HepG2 (cell line): ENCODE results near the gene TF. TPM values are rescaled to one million over a fixed set of nuclear protein-coding genes. Genes with fewer than 3 reads are reported as not detected.

Source experiments
- ATAC-seq: fragments of 200-7000 bp; cut with Tn5 transposase; 3 replicates; pipeline ENCODE4 v1.9.1; 2020; ENCODE audit warnings: mild to moderate bottlenecking, moderate library complexity
- BruUV-seq: library from RNA; stranded (reverse); fragments of 400-500 nt; replicated peaks from 2 replicates; lab custom pipeline; 2021; lab: Mats Ljungman, UMichigan
- CTCF ChIA-PET: fragments of 300-600 bp; formaldehyde crosslinking; extraction: SDS; loops from one replicate; lab custom pipeline; 2021; ENCODE audit warnings: low total read pairs, inconsistent platforms, low intra/inter-chr PET ratio; lab: Yijun Ruan, JAX
- POLR2A ChIA-PET: fragments of 350-600 bp; sonication (Branson Sonifier 250); formaldehyde crosslinking; loops from one replicate; lab custom pipeline; 2020; ENCODE audit warnings: antibody characterized with exemption, inconsistent platforms; lab: Yijun Ruan, JAX
- DNase-seq: peaks from one replicate; pipeline ENCODE4 v3.0.0-alpha.2; 2015; ENCODE audit warnings: low spot score
- FAIRE-seq: peaks from 3 replicates; lab custom pipeline; 2011; peaks lifted over from hg19 to GRCh38; lab: Jason Lieb, UNC
- H2AFZ ChIP-seq: one replicate; pipeline ENCODE4 v1.6.1; 2011; ENCODE audit warnings: low read length, inconsistent platforms
- H3K27ac ChIP-seq: fragments of 300-600 bp; 3 replicates; pipeline ENCODE4 v1.8.0; 2011; ENCODE audit warnings: mixed run types, mild to moderate bottlenecking, mixed read lengths, low read length, inconsistent platforms; ENCODE audit not compliant: insufficient read depth; ENCODE audit errors: extremely low read length
- H3K27me3 ChIP-seq, 2 experiments: fragments of 200-600 bp in 1 of 2; 2 replicates in 1 of 2; 3 replicates in 1 of 2; pipeline versions ENCODE4 v1.6.0 to v1.8.0; 2011; ENCODE audit warnings: low read length in 2 of 2, mild to moderate bottlenecking in 2 of 2, moderate library complexity in 2 of 2, inconsistent platforms in 1 of 2; ENCODE audit not compliant: insufficient read depth in 2 of 2, control insufficient read depth in 1 of 2
- H3K36me3 ChIP-seq, 2 experiments: fragments of 200-600 bp in 1 of 2; replicated peaks in 1 of 2; 2 replicates in 1 of 2; 3 replicates in 1 of 2; pipeline versions ENCODE4 v1.5.1 to v1.8.0; 2011; ENCODE audit warnings: low read length in 2 of 2, inconsistent platforms in 1 of 2; ENCODE audit not compliant: insufficient read depth in 2 of 2, control insufficient read depth in 1 of 2
- H3K4me1 ChIP-seq: 2 replicates; pipeline ENCODE4 v1.5.1; 2012; ENCODE audit warnings: low read length, inconsistent platforms; ENCODE audit not compliant: insufficient read depth
- H3K4me2 ChIP-seq: 2 replicates; pipeline ENCODE4 v1.6.0; 2011; ENCODE audit warnings: low read depth, low read length, inconsistent platforms
- H3K4me3 ChIP-seq, 3 experiments: fragments of 200-600 bp in 1 of 3; sonication (generic), shearing (Covaris generic) in 1 of 3; replicated peaks in 1 of 3; 2 replicates each; pipeline ENCODE4 v1.5.1; 2011 to 2016; ENCODE audit warnings: low read length in 3 of 3, inconsistent platforms in 2 of 3, low read depth in 2 of 3, mild to moderate bottlenecking in 2 of 3, control low read depth in 1 of 3, mixed read lengths in 1 of 3; ENCODE audit not compliant: insufficient read depth in 1 of 3
- H3K79me2 ChIP-seq: one replicate; pipeline ENCODE4 v1.6.1; 2011; ENCODE audit warnings: low read length, inconsistent platforms; ENCODE audit not compliant: insufficient read depth
- H3K9ac ChIP-seq: 2 replicates; pipeline ENCODE4 v1.6.0; 2011; ENCODE audit warnings: mild to moderate bottlenecking, low read depth, low read length, inconsistent platforms; ENCODE audit not compliant: insufficient read depth
- H3K9me3 ChIP-seq: 2 replicates; pipeline ENCODE4 v1.5.1; 2012; ENCODE audit warnings: mild to moderate bottlenecking, low read length
- H4K20me1 ChIP-seq: 2 replicates; pipeline ENCODE4 v1.6.0; 2011; ENCODE audit warnings: inconsistent platforms, mild to moderate bottlenecking, low read length, moderate library complexity; ENCODE audit not compliant: insufficient read depth
- ATRX ChIP-seq: sonication (generic); formaldehyde crosslinking; IDR thresholded peaks from 2 replicates; pipeline ENCODE4 v1.4.0; 2020; ENCODE audit warnings: missing genetic modification reagents, borderline replicate concordance
- EED ChIP-seq: sonication (generic); formaldehyde crosslinking; IDR thresholded peaks from 2 replicates; pipeline ENCODE4 v1.5.0; 2020; ENCODE audit warnings: mild to moderate bottlenecking, missing genetic modification reagents
- HMGXB3 ChIP-seq: sonication (generic); formaldehyde crosslinking; IDR thresholded peaks from 2 replicates; pipeline ENCODE4 v1.4.0; 2020; ENCODE audit warnings: missing genetic modification reagents, borderline replicate concordance
- HNF4A ChIP-seq: sonication (generic); formaldehyde crosslinking; IDR thresholded peaks from 2 replicates; pipeline ENCODE4 v1.4.0; 2020; ENCODE audit warnings: missing genetic modification reagents
- KDM2A ChIP-seq: sonication (generic); formaldehyde crosslinking; IDR thresholded peaks from 2 replicates; pipeline ENCODE4 v1.4.0; 2020; ENCODE audit warnings: low read depth, missing genetic modification reagents, borderline replicate concordance
- KLF13 ChIP-seq: sonication (generic); formaldehyde crosslinking; IDR thresholded peaks from 2 replicates; pipeline ENCODE4 v1.4.0; 2020; ENCODE audit warnings: mild to moderate bottlenecking, missing genetic modification reagents
- MEF2D ChIP-seq: sonication (generic); formaldehyde crosslinking; IDR thresholded peaks from 2 replicates; pipeline ENCODE4 v1.5.1; 2020; ENCODE audit warnings: mild to moderate bottlenecking, missing genetic modification reagents
- SMYD3 ChIP-seq: sonication (generic); formaldehyde crosslinking; IDR thresholded peaks from 2 replicates; pipeline ENCODE4 v1.8.1; 2023; ENCODE audit warnings: mild to moderate bottlenecking, missing genetic modification reagents
- TRIM22 ChIP-seq: fragments of 450-650 bp; IDR thresholded peaks from 2 replicates; pipeline ENCODE4 v1.6.1; 2017
- TSC22D2 ChIP-seq: sonication (generic); formaldehyde crosslinking; IDR thresholded peaks from 2 replicates; pipeline ENCODE4 v1.5.1; 2020; ENCODE audit warnings: missing genetic modification reagents, mild to moderate bottlenecking, borderline replicate concordance
- ZFP62 ChIP-seq: sonication (generic); formaldehyde crosslinking; IDR thresholded peaks from 2 replicates; pipeline ENCODE4 v1.4.0; 2020; ENCODE audit warnings: missing genetic modification reagents
- ZNF225 ChIP-seq: sonication (generic); formaldehyde crosslinking; IDR thresholded peaks from 2 replicates; pipeline ENCODE4 v1.4.0; 2020; ENCODE audit warnings: mild to moderate bottlenecking, missing genetic modification reagents
- ZNF737 ChIP-seq: sonication (generic); formaldehyde crosslinking; IDR thresholded peaks from 2 replicates; pipeline ENCODE4 v1.5.0; 2020; ENCODE audit warnings: missing genetic modification reagents, mild to moderate bottlenecking, borderline replicate concordance
- ZNF770 ChIP-seq: sonication (generic); formaldehyde crosslinking; IDR thresholded peaks from 2 replicates; pipeline ENCODE4 v1.5.0; 2020; ENCODE audit warnings: mild to moderate bottlenecking, missing genetic modification reagents
- ZSCAN9 ChIP-seq: IDR thresholded peaks from 2 replicates; pipeline ENCODE4 v1.6.1; 2016; ENCODE audit warnings: borderline replicate concordance
- ZZZ3 ChIP-seq: sonication (generic); formaldehyde crosslinking; IDR thresholded peaks from 2 replicates; pipeline ENCODE4 v1.4.0; 2020; ENCODE audit warnings: missing genetic modification reagents, mild to moderate bottlenecking, borderline replicate concordance
- WGBS: methylation state at CpG from one replicate; pipeline ENCODE4 v1.1.6; 2017; ENCODE audit warnings: low lambda C conversion rate; 5-methylcytosine and 5-hydroxymethylcytosine counted together
- in situ Hi-C: cut with HindIII; loops from 2 replicates; pipeline ENCODE4 v1.10.0; 2017; ENCODE audit warnings: low pct_unique_long_range_greater_than_20kb; ENCODE audit not compliant: extremely low pct_ligation_motif_present
- intact Hi-C: fragments of 100-400 bp; cut with micrococcal nuclease; formaldehyde crosslinking; loops from one replicate; pipeline ENCODE4 v1.10.0; 2022; ENCODE audit not compliant: unreplicated experiment
- polyA plus RNA-seq, 8 experiments: library from polyadenylated mRNA; depleted of rRNA in 3 of 8; stranded (reverse) in 7 of 8; unstranded in 1 of 8; fragments of >200 nt; fragmentation: Illumina TruSeq in 4 of 8; extraction: Trizol in 4 of 8; gene quantifications; 2 replicates each; pipeline versions ENCODE4 v1.2.1 to v1.2.3, GENCODE V29; 2011 to 2016; ENCODE audit warnings: low read depth in 4 of 8, missing spikeins in 1 of 8, mixed read lengths in 1 of 8; ENCODE audit not compliant: insufficient read depth in 1 of 8
- total RNA-seq, 5 experiments: library from RNA; depleted of rRNA; stranded (reverse); fragments of >200 nt; fragmentation: Illumina TruSeq; extraction: Trizol; gene quantifications; 2 replicates each; pipeline ENCODE4 v1.2.3, GENCODE V29; 2016; ENCODE audit warnings: low read depth in 1 of 5

The TF gene
- total and polyA plus RNA-seq, 2 of the 13 experiments (the other 11 are each of a cell fraction or from before 2014, with no cell fraction given), result 10,074 to 11,821 TPM

GRCh38 chr3:133799794-133800585 is 53.8 kb downstream of the TF start (continued):
- no peak for TF ChIP-seq SMYD3 (CRISPR knock-in tag)
- no peak for TF ChIP-seq ZSCAN9 (CRISPR knock-in tag)
- no peak for TF ChIP-seq ATRX (CRISPR knock-in tag)

- Histone ChIP-seq H3K4me1 (peaks cover 39% of the 10 kb centered on the region), H3K4me3 (no peak overlapping the region), H3K79me2 (peaks cover 16% of the 10 kb centered on the region), H3K9me3 (no peaks in the 10 kb centered on the region), H3K36me3 (0 out of 5 replicates have a peak, but pooled peaks cover 0 to 6% of the 10 kb centered on the region in 2 experiments), H3K27me3 (no peaks in the 10 kb centered on the region; a peak in 1 of 5 replicates), H2AFZ (no peak overlapping the region), H3K27ac (no peak overlapping the region), H3K9ac (no peak overlapping the region), H4K20me1 (no peaks in the 10 kb centered on the region), H3K4me2 (no peak overlapping the region)
- no TSS peak for BruUV-seq
- in situ Hi-C loops (no loop called here), intact Hi-C loops (no loop called here)
- FAIRE-seq (no peak), DNase-seq (no peak), ATAC-seq (no peak)
- WGBS, result 77% methylated on average over 5 of the region's 5 CpGs
- ChIA-PET CTCF (no interaction called here), POLR2A (no interaction called here)
- TF ChIP-seq TSC22D2 (CRISPR knock-in tag) (no peak), ZNF770 (CRISPR knock-in tag) (no peak), ZFP62 (CRISPR knock-in tag) (no peak), MEF2D (no peak), EED (CRISPR knock-in tag) (no peak), ZNF225 (CRISPR knock-in tag) (no peak), ZZZ3 (CRISPR knock-in tag) (no peak), KDM2A (CRISPR knock-in tag) (no peak), ZNF737 (no peak), HNF4A (CRISPR knock-in tag) (no peak), KLF13 (CRISPR knock-in tag) (no peak), HMGXB3 (CRISPR knock-in tag) (no peak), TRIM22 (no peak)
These were observed 57.3 kb downstream of the TF start for GRCh38 chr3:133803469-133803868.
